Measurements from ENCODE around the gene SSR2.
A peak's percentile ranks its signal among the peaks of the same experiment; 100 is the strongest.

SSR2 gene

GRCh38 chr1:156020293-156021092 is at the start of gene SSR2:
Gene SSR2, minus strand, starts transcription at chr1:156020951. Its CDS starts 784 bp downstream, at chr1:156020167.
- DNase-seq = peak; percentile 99

- DNase-seq = peak; percentile 92
Observed at GRCh38 chr1:156070548-156070947, 49.8 kb upstream of the SSR2 start.

GRCh38 chr1:156069490-156070455 is 49.0 kb upstream of the SSR2 start:
- DNase-seq = no peak

- DNase-seq = no peak
Observed at GRCh38 chr1:156067262-156067661, 46.5 kb upstream of the SSR2 start.

- no peak for DNase-seq
Observed at GRCh38 chr1:156065871-156066270, 45.1 kb upstream of the SSR2 start.

- no peak for DNase-seq
Observed at GRCh38 chr1:156065212-156065611, 44.5 kb upstream of the SSR2 start.

- DNase-seq = no peak
Observed at GRCh38 chr1:156064615-156065014, 43.9 kb upstream of the SSR2 start.

- no peak for DNase-seq
Observed at GRCh38 chr1:156063997-156064285, 43.2 kb upstream of the SSR2 start.

- DNase-seq = no peak
Observed at GRCh38 chr1:156062189-156062588, 41.4 kb upstream of the SSR2 start.

GRCh38 chr1:156060937-156061636 is 40.3 kb upstream of the SSR2 start, which contains the start of gene RAB25:
Gene RAB25, plus strand, starts transcription at chr1:156061160. Its CDS starts 241 bp downstream, at chr1:156061401.
- no peak for DNase-seq

GRCh38 chr1:156056326-156056849 is 35.6 kb upstream of the SSR2 start:
- no peak for DNase-seq

- DNase-seq = no peak
Observed at GRCh38 chr1:156055281-156056048, 34.7 kb upstream of the SSR2 start.

- DNase-seq = peak; percentile 100
Observed at GRCh38 chr1:156054500-156055280, 33.9 kb upstream of the SSR2 start, which contains the start of gene LAMTOR2. Gene LAMTOR2, plus strand, starts transcription at chr1:156054782. Its CDS starts 108 bp downstream, at chr1:156054890.

- DNase-seq = peak; percentile 89
Observed at GRCh38 chr1:156053768-156054499, 33.2 kb upstream of the SSR2 start, which contains the start of gene UBQLN4. Gene UBQLN4, minus strand, starts transcription at chr1:156053798. Its CDS starts 97 bp downstream, at chr1:156053701.

GRCh38 chr1:156052862-156053767 is 32.4 kb upstream of the SSR2 start:
- DNase-seq = peak; percentile 81

- no peak for DNase-seq
Observed at GRCh38 chr1:156051011-156051725, 30.4 kb upstream of the SSR2 start.

GRCh38 chr1:156050376-156050775 is 29.6 kb upstream of the SSR2 start:
- no peak for DNase-seq

GRCh38 chr1:156048663-156049258 is 28.0 kb upstream of the SSR2 start:
- DNase-seq = no peak

Data from NCI-H1694 treated with DMSO at 0.1 percent for 48 hours (cell line).